ENCODE measurements around the gene PPM1J. TPM values are rescaled to one million over a fixed set of nuclear protein-coding genes. Genes with fewer than 3 reads are reported as not detected.

PPM1J gene
- total and polyA plus RNA-seq, 4 donors, result 3.7 to 7.1 (median 4.3) TPM; not detected in 1

GRCh38 chr1:112697781-112698201 is 17.3 kb downstream of the PPM1J start:
- H3K36me3 ChIP-seq (ENCODE audit: control insufficient read depth in 1 of 2, insufficient read depth in 2 of 2, low read length in 1 of 2), result peaks cover 0 to under 1% of the 10 kb centered on the region in 2 donors
- H3K4me1 ChIP-seq (ENCODE audit: control insufficient read depth in 1 of 2, insufficient read depth in 2 of 2, low read length in 2 of 2), result no peaks in the 10 kb centered on the region
- 90 to 94% methylated on average over 9 of the region's 9 CpGs for WGBS, 2 donors
- no peak overlapping the region for H3K27ac ChIP-seq (ENCODE audit: low read depth in 1 of 2, low read length in 2 of 2)
- H3K9me3 ChIP-seq (ENCODE audit: control insufficient read depth, low read length), result no peaks in the 10 kb centered on the region
- no peak for ATAC-seq (ENCODE audit: low FRiP score)
- no peaks in the 10 kb centered on the region for H3K27me3 ChIP-seq (ENCODE audit: control insufficient read depth in 1 of 2, insufficient read depth in 2 of 2, low read length in 1 of 2)
- peak in 1 of 2 donors; percentile 57 for DNase-seq
- H3K4me3 ChIP-seq (ENCODE audit: low read length in 2 of 2), result no peak overlapping the region
- intact Hi-C loops (cut with DNase I), result no loop called here

- peaks cover 0 to 2% of the 10 kb centered on the region in 2 donors for H3K36me3 ChIP-seq (ENCODE audit: control insufficient read depth in 1 of 2, insufficient read depth in 2 of 2, low read length in 1 of 2)
- ATAC-seq (ENCODE audit: low FRiP score) (no peak), DNase-seq (peak in 1 of 2 donors; percentile 39)
- 85 to 91% methylated on average over 7 of the region's 7 CpGs for WGBS, 2 donors
- H3K27ac ChIP-seq (ENCODE audit: low read depth in 1 of 2, low read length in 2 of 2), result no peak overlapping the region
- no peaks in the 10 kb centered on the region for H3K9me3 ChIP-seq (ENCODE audit: control insufficient read depth, low read length)
- intact Hi-C loops (cut with DNase I), result no loop called here
- no peaks in the 10 kb centered on the region for H3K4me1 ChIP-seq (ENCODE audit: control insufficient read depth in 1 of 2, insufficient read depth in 2 of 2, low read length in 2 of 2)
- no peaks in the 10 kb centered on the region for H3K27me3 ChIP-seq (ENCODE audit: control insufficient read depth in 1 of 2, insufficient read depth in 2 of 2, low read length in 1 of 2)
- H3K4me3 ChIP-seq (ENCODE audit: low read length in 2 of 2), result no peak overlapping the region
Observed at GRCh38 chr1:112696578-112697314, 18.4 kb downstream of the PPM1J start.

- H3K36me3 ChIP-seq (ENCODE audit: control insufficient read depth in 1 of 2, insufficient read depth in 2 of 2, low read length in 1 of 2), result peaks cover 0 to 4% of the 10 kb centered on the region in 2 donors
- H3K4me1 ChIP-seq (ENCODE audit: control insufficient read depth in 1 of 2, insufficient read depth in 2 of 2, low read length in 2 of 2), result no peaks in the 10 kb centered on the region
- intact Hi-C loops (cut with DNase I), result no loop called here
- no peak overlapping the region for H3K4me3 ChIP-seq (ENCODE audit: low read length in 2 of 2)
- no peaks in the 10 kb centered on the region for H3K27me3 ChIP-seq (ENCODE audit: control insufficient read depth in 1 of 2, insufficient read depth in 2 of 2, low read length in 1 of 2)
- no peak overlapping the region for H3K27ac ChIP-seq (ENCODE audit: low read depth in 1 of 2, low read length in 2 of 2)
- ATAC-seq (ENCODE audit: low FRiP score) (no peak), DNase-seq (peak in 1 of 2 donors; percentile 70)
- WGBS, 2 donors, result 95 to 96% methylated on average over 9 of the region's 9 CpGs
- H3K9me3 ChIP-seq (ENCODE audit: control insufficient read depth, low read length), result no peaks in the 10 kb centered on the region
Observed at GRCh38 chr1:112695276-112695675, 19.9 kb downstream of the PPM1J start.

- DNase-seq (peak in 1 of 2 donors; percentile 67), ATAC-seq (ENCODE audit: low FRiP score) (no peak)
- no peak overlapping the region for H3K27ac ChIP-seq (ENCODE audit: low read depth in 1 of 2, low read length in 2 of 2)
- WGBS, 2 donors, result 84 to 89% methylated on average over 15 of the region's 15 CpGs
- peaks cover 0 to 6% of the 10 kb centered on the region in 2 donors for H3K36me3 ChIP-seq (ENCODE audit: control insufficient read depth in 1 of 2, insufficient read depth in 2 of 2, low read length in 1 of 2)
- H3K9me3 ChIP-seq (ENCODE audit: control insufficient read depth, low read length), result no peaks in the 10 kb centered on the region
- no peaks in the 10 kb centered on the region for H3K4me1 ChIP-seq (ENCODE audit: control insufficient read depth in 1 of 2, insufficient read depth in 2 of 2, low read length in 2 of 2)
- H3K27me3 ChIP-seq (ENCODE audit: control insufficient read depth in 1 of 2, insufficient read depth in 2 of 2, low read length in 1 of 2), result no peaks in the 10 kb centered on the region
- intact Hi-C loops (cut with DNase I), result no loop called here
- H3K4me3 ChIP-seq (ENCODE audit: low read length in 2 of 2), result no peak overlapping the region
Observed at GRCh38 chr1:112694363-112694929, 20.7 kb downstream of the PPM1J start.

GRCh38 chr1:112693821-112694220 is 21.3 kb downstream of the PPM1J start:
- intact Hi-C loops (cut with DNase I), result no loop called here
- H3K4me1 ChIP-seq (ENCODE audit: control insufficient read depth in 1 of 2, insufficient read depth in 2 of 2, low read length in 2 of 2), result no peaks in the 10 kb centered on the region
- DNase-seq (peak in 1 of 2 donors; percentile 67), ATAC-seq (ENCODE audit: low FRiP score) (no peak)
- H3K4me3 ChIP-seq (ENCODE audit: low read length in 2 of 2), result no peak overlapping the region
- no peaks in the 10 kb centered on the region for H3K27me3 ChIP-seq (ENCODE audit: control insufficient read depth in 1 of 2, insufficient read depth in 2 of 2, low read length in 1 of 2)
- peaks cover 0 to 6% of the 10 kb centered on the region in 2 donors for H3K36me3 ChIP-seq (ENCODE audit: control insufficient read depth in 1 of 2, insufficient read depth in 2 of 2, low read length in 1 of 2)
- WGBS, 2 donors, result 92 to 96% methylated on average over 6 of the region's 6 CpGs
- no peak overlapping the region for H3K27ac ChIP-seq (ENCODE audit: low read depth in 1 of 2, low read length in 2 of 2)
- no peaks in the 10 kb centered on the region for H3K9me3 ChIP-seq (ENCODE audit: control insufficient read depth, low read length)

GRCh38 chr1:112692681-112693080 is 22.5 kb downstream of the PPM1J start:
- Histone ChIP-seq H3K27me3 (ENCODE audit: control insufficient read depth in 1 of 2, insufficient read depth in 2 of 2, low read length in 1 of 2) (no peaks in the 10 kb centered on the region), H3K4me1 (ENCODE audit: control insufficient read depth in 1 of 2, insufficient read depth in 2 of 2, low read length in 2 of 2) (no peaks in the 10 kb centered on the region), H3K4me3 (ENCODE audit: low read length in 2 of 2) (no peak overlapping the region), H3K27ac (ENCODE audit: low read depth in 1 of 2, low read length in 2 of 2) (no peak overlapping the region), H3K9me3 (ENCODE audit: control insufficient read depth, low read length) (no peaks in the 10 kb centered on the region), H3K36me3 (ENCODE audit: control insufficient read depth in 1 of 2, insufficient read depth in 2 of 2, low read length in 1 of 2) (peaks cover 0 to 6% of the 10 kb centered on the region in 2 donors)
- 92 to 96% methylated on average over 5 of the region's 5 CpGs for WGBS, 2 donors
- ATAC-seq (ENCODE audit: low FRiP score) (no peak), DNase-seq (peak; percentile 23 to 51)
- intact Hi-C loops (cut with DNase I), result no loop called here

- WGBS, 2 donors, result 92 to 94% methylated on average over 11 of the region's 11 CpGs
- H3K9me3 ChIP-seq (ENCODE audit: control insufficient read depth, low read length), result no peaks in the 10 kb centered on the region
- DNase-seq (peak; percentile 24 to 53), ATAC-seq (ENCODE audit: low FRiP score) (no peak)
- intact Hi-C loops (cut with DNase I), result no loop called here
- H3K4me3 ChIP-seq (ENCODE audit: low read length in 2 of 2), result no peak overlapping the region
- no peaks in the 10 kb centered on the region for H3K4me1 ChIP-seq (ENCODE audit: control insufficient read depth in 1 of 2, insufficient read depth in 2 of 2, low read length in 2 of 2)
- H3K27ac ChIP-seq (ENCODE audit: low read depth in 1 of 2, low read length in 2 of 2), result no peak overlapping the region
- peaks cover 0 to 6% of the 10 kb centered on the region in 2 donors for H3K36me3 ChIP-seq (ENCODE audit: control insufficient read depth in 1 of 2, insufficient read depth in 2 of 2, low read length in 1 of 2)
- no peaks in the 10 kb centered on the region for H3K27me3 ChIP-seq (ENCODE audit: control insufficient read depth in 1 of 2, insufficient read depth in 2 of 2, low read length in 1 of 2)
Observed at GRCh38 chr1:112689842-112690237, 25.3 kb downstream of the PPM1J start.

GRCh38 chr1:112689196-112689841 is 25.8 kb downstream of the PPM1J start:
- no peaks in the 10 kb centered on the region for H3K27me3 ChIP-seq (ENCODE audit: control insufficient read depth in 1 of 2, insufficient read depth in 2 of 2, low read length in 1 of 2)
- DNase-seq (peak; percentile 23 to 55), ATAC-seq (ENCODE audit: low FRiP score) (no peak)
- H3K4me1 ChIP-seq (ENCODE audit: control insufficient read depth in 1 of 2, insufficient read depth in 2 of 2, low read length in 2 of 2), result no peaks in the 10 kb centered on the region
- WGBS, 2 donors, result 91 to 92% methylated on average over 9 of the region's 9 CpGs
- H3K9me3 ChIP-seq (ENCODE audit: control insufficient read depth, low read length), result no peaks in the 10 kb centered on the region
- peaks cover 0 to 6% of the 10 kb centered on the region in 2 donors for H3K36me3 ChIP-seq (ENCODE audit: control insufficient read depth in 1 of 2, insufficient read depth in 2 of 2, low read length in 1 of 2)
- no peak overlapping the region for H3K27ac ChIP-seq (ENCODE audit: low read depth in 1 of 2, low read length in 2 of 2)
- intact Hi-C loops (cut with DNase I), result no loop called here
- no peak overlapping the region for H3K4me3 ChIP-seq (ENCODE audit: low read length in 2 of 2)

Measured in aorta (tissue), 5 donors.